ENCODE results near the gene GALNT18. TPM values are rescaled to one million over a fixed set of nuclear protein-coding genes. Genes with fewer than 3 reads are reported as not detected.

Gene GALNT18
- total RNA-seq, 1 experiment from 2014 or later = 1.7 TPM

DNA sequence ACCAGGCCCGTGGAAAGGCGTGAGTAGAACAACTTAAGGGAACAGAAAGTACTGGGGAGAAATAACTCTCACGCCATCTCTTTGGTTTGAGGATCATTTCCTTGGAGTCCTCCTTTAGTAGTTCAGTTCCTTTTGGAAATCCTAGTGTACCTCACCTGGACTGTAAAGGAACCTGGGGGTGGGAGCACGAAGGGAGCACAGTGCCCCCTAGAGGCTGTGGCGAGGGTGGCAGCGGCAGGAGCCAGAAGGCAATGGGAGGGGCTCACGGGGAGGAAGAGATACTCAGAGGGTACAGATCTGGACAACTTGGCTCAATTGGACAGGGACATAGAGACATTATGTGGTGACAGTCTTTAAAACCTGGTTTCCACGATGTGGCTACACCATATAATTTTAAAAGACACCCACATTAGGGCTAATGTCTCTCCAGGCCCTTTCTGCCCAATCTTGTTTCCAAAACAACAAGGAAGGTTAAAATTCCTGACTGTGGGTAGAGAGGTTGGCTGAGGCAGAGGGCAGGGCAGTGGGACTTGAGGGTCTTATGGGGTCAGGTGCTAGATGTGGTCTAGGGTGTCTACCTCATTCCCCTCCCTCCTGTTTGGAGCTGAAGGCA is 355.7 kb downstream of the GALNT18 start:
- no peaks in the 10 kb centered on the region for H3K23me2 ChIP-seq (ENCODE audit: insufficient read length, low read depth, low read length, poor library complexity, severe bottlenecking)
- H4K20me1 ChIP-seq (ENCODE audit: control insufficient read depth, insufficient read depth, insufficient read length) = no peaks in the 10 kb centered on the region
- no peak overlapping the region for H2BK12ac ChIP-seq (ENCODE audit: insufficient read length, low read depth, low read length)
- no peak overlapping the region for H2BK120ac ChIP-seq (ENCODE audit: low read depth, low read length, poor library complexity, severe bottlenecking)
- H3K4ac ChIP-seq (ENCODE audit: low read depth, low read length) = no peak overlapping the region
- no peaks in the 10 kb centered on the region for H3K9me3 ChIP-seq (ENCODE audit: control insufficient read depth, low read depth, low read length)
- H3T11ph ChIP-seq (ENCODE audit: low read length) = no peak overlapping the region
- no peak overlapping the region for H2AFZ ChIP-seq (ENCODE audit: low read length)
- Mint-ChIP-seq H3K36me3 (ENCODE audit: insufficient read depth in 1 of 3, low read depth in 3 of 3) (no peaks in the 10 kb centered on the region), H3K9me3 (no peaks in the 10 kb centered on the region), H3K4me3 (no peak overlapping the region), H3K27me3 (ENCODE audit: low read depth) (no peaks in the 10 kb centered on the region), H3K4me1 (peaks cover 15 to 19% of the 10 kb centered on the region in 2 experiments), H3K27ac (peak overlapping the region in 1 of 3 experiments; percentile 76; a peak in 2 of 7 replicates)
- no peaks in the 10 kb centered on the region for H3K27me3 ChIP-seq (ENCODE audit: insufficient read depth, low read length)
- H2BK20ac ChIP-seq (ENCODE audit: low read depth, low read length, poor library complexity, severe bottlenecking) = no peak overlapping the region
- H3K14ac ChIP-seq (ENCODE audit: insufficient read depth, low read length) = no peak overlapping the region
- no peak overlapping the region for H2BK15ac ChIP-seq (ENCODE audit: low read depth, low read length)
- H4K8ac ChIP-seq (replicated peaks; ENCODE audit: insufficient read length, low read depth, low read length) = no peak overlapping the region
- no peak overlapping the region for H3K18ac ChIP-seq (ENCODE audit: insufficient read length, low read depth, low read length)
- no peak overlapping the region for H2BK5ac ChIP-seq (ENCODE audit: insufficient read length, low read length)
- H3K4me2 ChIP-seq (ENCODE audit: insufficient read depth, insufficient read length, low read length) = no peak overlapping the region
- H3K56ac ChIP-seq (ENCODE audit: insufficient read length, low read depth, low read length) = no peak overlapping the region
- DNase-seq = peak; percentile 79
- no peak overlapping the region for H2AK5ac ChIP-seq (ENCODE audit: insufficient read length, low read length)
- no peaks in the 10 kb centered on the region for H3K79me2 ChIP-seq (ENCODE audit: insufficient read depth, low read length)
- H3K27ac ChIP-seq (ENCODE audit: insufficient read length, low read depth, low read length) = no peak overlapping the region
- no peaks in the 10 kb centered on the region for H3K4me1 ChIP-seq (ENCODE audit: insufficient read depth, low read length)
- H3K9ac ChIP-seq (ENCODE audit: extremely low read depth, insufficient read length, low read length) = no peak overlapping the region
- TF ChIP-seq, protein P1, sequence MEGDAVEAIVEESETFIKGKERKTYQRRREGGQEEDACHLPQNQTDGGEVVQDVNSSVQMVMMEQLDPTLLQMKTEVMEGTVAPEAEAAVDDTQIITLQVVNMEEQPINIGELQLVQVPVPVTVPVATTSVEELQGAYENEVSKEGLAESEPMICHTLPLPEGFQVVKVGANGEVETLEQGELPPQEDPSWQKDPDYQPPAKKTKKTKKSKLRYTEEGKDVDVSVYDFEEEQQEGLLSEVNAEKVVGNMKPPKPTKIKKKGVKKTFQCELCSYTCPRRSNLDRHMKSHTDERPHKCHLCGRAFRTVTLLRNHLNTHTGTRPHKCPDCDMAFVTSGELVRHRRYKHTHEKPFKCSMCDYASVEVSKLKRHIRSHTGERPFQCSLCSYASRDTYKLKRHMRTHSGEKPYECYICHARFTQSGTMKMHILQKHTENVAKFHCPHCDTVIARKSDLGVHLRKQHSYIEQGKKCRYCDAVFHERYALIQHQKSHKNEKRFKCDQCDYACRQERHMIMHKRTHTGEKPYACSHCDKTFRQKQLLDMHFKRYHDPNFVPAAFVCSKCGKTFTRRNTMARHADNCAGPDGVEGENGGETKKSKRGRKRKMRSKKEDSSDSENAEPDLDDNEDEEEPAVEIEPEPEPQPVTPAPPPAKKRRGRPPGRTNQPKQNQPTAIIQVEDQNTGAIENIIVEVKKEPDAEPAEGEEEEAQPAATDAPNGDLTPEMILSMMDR (conservative IDR thresholded peaks at IDR 0.05) = peak; percentile 97
- no peak overlapping the region for H4K5ac ChIP-seq (ENCODE audit: insufficient read length, low read depth, low read length)
- WGBS (ENCODE audit: extremely low coverage, insufficient read length, low lambda C conversion rate) = no CpG with 5 or more reads among the region's 8 CpGs
- no peak overlapping the region for H4K91ac ChIP-seq (ENCODE audit: insufficient read length, low read depth, low read length)
- no peak overlapping the region for H3K23ac ChIP-seq (ENCODE audit: insufficient read length, low read depth, low read length)
- H3K79me1 ChIP-seq (ENCODE audit: insufficient read depth, low read depth, low read length, poor library complexity, severe bottlenecking) = no peaks in the 10 kb centered on the region
